HepG2 (cell line): ENCODE data around the gene IFNA7. TPM values are rescaled to one million over a fixed set of nuclear protein-coding genes. Genes with fewer than 3 reads are reported as not detected.

ENCODE experiments used
- ATAC-seq: fragments of 200-7000 bp; cut with Tn5 transposase; 3 replicates; pipeline ENCODE4 v1.9.1; 2020; ENCODE audit warnings: mild to moderate bottlenecking, moderate library complexity
- BruUV-seq: library from RNA; stranded (reverse); fragments of 400-500 nt; replicated peaks from 2 replicates; lab custom pipeline; 2021; lab: Mats Ljungman, UMichigan
- CTCF ChIA-PET: fragments of 300-600 bp; formaldehyde crosslinking; extraction: SDS; loops from one replicate; lab custom pipeline; 2021; ENCODE audit warnings: low total read pairs, inconsistent platforms, low intra/inter-chr PET ratio; lab: Yijun Ruan, JAX
- POLR2A ChIA-PET: fragments of 350-600 bp; sonication (Branson Sonifier 250); formaldehyde crosslinking; loops from one replicate; lab custom pipeline; 2020; ENCODE audit warnings: antibody characterized with exemption, inconsistent platforms; lab: Yijun Ruan, JAX
- DNase-seq: peaks from one replicate; pipeline ENCODE4 v3.0.0-alpha.2; 2015; ENCODE audit warnings: low spot score
- FAIRE-seq: peaks from 3 replicates; lab custom pipeline; 2011; peaks lifted over from hg19 to GRCh38; lab: Jason Lieb, UNC
- H2AFZ ChIP-seq: one replicate; pipeline ENCODE4 v1.6.1; 2011; ENCODE audit warnings: low read length, inconsistent platforms
- H3K27ac ChIP-seq: fragments of 300-600 bp; 3 replicates; pipeline ENCODE4 v1.8.0; 2011; ENCODE audit warnings: mixed run types, mild to moderate bottlenecking, mixed read lengths, low read length, inconsistent platforms; ENCODE audit not compliant: insufficient read depth; ENCODE audit errors: extremely low read length
- H3K27me3 ChIP-seq, 2 experiments: fragments of 200-600 bp in 1 of 2; 2 replicates in 1 of 2; 3 replicates in 1 of 2; pipeline versions ENCODE4 v1.6.0 to v1.8.0; 2011; ENCODE audit warnings: low read length in 2 of 2, mild to moderate bottlenecking in 2 of 2, moderate library complexity in 2 of 2, inconsistent platforms in 1 of 2; ENCODE audit not compliant: insufficient read depth in 2 of 2, control insufficient read depth in 1 of 2
- H3K36me3 ChIP-seq, 2 experiments: fragments of 200-600 bp in 1 of 2; replicated peaks in 1 of 2; 2 replicates in 1 of 2; 3 replicates in 1 of 2; pipeline versions ENCODE4 v1.5.1 to v1.8.0; 2011; ENCODE audit warnings: low read length in 2 of 2, inconsistent platforms in 1 of 2; ENCODE audit not compliant: insufficient read depth in 2 of 2, control insufficient read depth in 1 of 2
- H3K4me1 ChIP-seq: 2 replicates; pipeline ENCODE4 v1.5.1; 2012; ENCODE audit warnings: low read length, inconsistent platforms; ENCODE audit not compliant: insufficient read depth
- H3K4me2 ChIP-seq: 2 replicates; pipeline ENCODE4 v1.6.0; 2011; ENCODE audit warnings: low read depth, low read length, inconsistent platforms
- H3K4me3 ChIP-seq, 3 experiments: fragments of 200-600 bp in 1 of 3; sonication (generic), shearing (Covaris generic) in 1 of 3; replicated peaks in 1 of 3; 2 replicates each; pipeline ENCODE4 v1.5.1; 2011 to 2016; ENCODE audit warnings: low read length in 3 of 3, inconsistent platforms in 2 of 3, low read depth in 2 of 3, mild to moderate bottlenecking in 2 of 3, control low read depth in 1 of 3, mixed read lengths in 1 of 3; ENCODE audit not compliant: insufficient read depth in 1 of 3
- H3K79me2 ChIP-seq: one replicate; pipeline ENCODE4 v1.6.1; 2011; ENCODE audit warnings: low read length, inconsistent platforms; ENCODE audit not compliant: insufficient read depth
- H3K9ac ChIP-seq: 2 replicates; pipeline ENCODE4 v1.6.0; 2011; ENCODE audit warnings: mild to moderate bottlenecking, low read depth, low read length, inconsistent platforms; ENCODE audit not compliant: insufficient read depth
- H3K9me3 ChIP-seq: 2 replicates; pipeline ENCODE4 v1.5.1; 2012; ENCODE audit warnings: mild to moderate bottlenecking, low read length
- H4K20me1 ChIP-seq: 2 replicates; pipeline ENCODE4 v1.6.0; 2011; ENCODE audit warnings: inconsistent platforms, mild to moderate bottlenecking, low read length, moderate library complexity; ENCODE audit not compliant: insufficient read depth
- CEBPB ChIP-seq: IDR thresholded peaks from 2 replicates; pipeline ENCODE4 v1.6.1; 2011; ENCODE audit warnings: low read depth, low read length, improper control_type of control experiment, borderline replicate concordance
- DMTF1 ChIP-seq: sonication (generic); formaldehyde crosslinking; IDR thresholded peaks from 2 replicates; pipeline ENCODE4 v1.4.0; 2020; ENCODE audit warnings: mild to moderate bottlenecking, missing genetic modification reagents
- HOXD1 ChIP-seq: sonication (generic); formaldehyde crosslinking; IDR thresholded peaks from 2 replicates; pipeline ENCODE4 v1.5.0; 2020; ENCODE audit warnings: missing genetic modification reagents
- IRX3 ChIP-seq: sonication (generic); formaldehyde crosslinking; IDR thresholded peaks from 2 replicates; pipeline ENCODE4 v1.8.1; 2023; ENCODE audit warnings: mild to moderate bottlenecking, low read depth, missing genetic modification reagents, borderline replicate concordance
- JARID2 ChIP-seq: sonication (generic); formaldehyde crosslinking; IDR thresholded peaks from 2 replicates; pipeline ENCODE4 v1.8.1; 2023; ENCODE audit warnings: missing genetic modification reagents, inconsistent platforms; ENCODE audit not compliant: insufficient replicate concordance
- MLXIP ChIP-seq: sonication (generic); formaldehyde crosslinking; IDR thresholded peaks from 2 replicates; pipeline ENCODE4 v1.9.0; 2021; ENCODE audit warnings: missing genetic modification reagents, borderline replicate concordance
- SOX5 ChIP-seq: IDR thresholded peaks from 2 replicates; pipeline ENCODE4 v1.6.1; 2016; ENCODE audit warnings: borderline replicate concordance
- ZNF446 ChIP-seq: sonication (generic); formaldehyde crosslinking; IDR thresholded peaks from 2 replicates; pipeline ENCODE4 v1.5.0; 2020; ENCODE audit warnings: mild to moderate bottlenecking, missing genetic modification reagents
- ZNF607 ChIP-seq: sonication (generic); formaldehyde crosslinking; IDR thresholded peaks from 2 replicates; pipeline ENCODE4 v1.5.1; 2020; ENCODE audit warnings: missing genetic modification reagents, mild to moderate bottlenecking, borderline replicate concordance
- ZNF609 ChIP-seq: sonication (generic); formaldehyde crosslinking; IDR thresholded peaks from 2 replicates; pipeline ENCODE4 v1.4.0; 2020; ENCODE audit warnings: mild to moderate bottlenecking, missing genetic modification reagents, borderline replicate concordance
- ZNF883 ChIP-seq: sonication (generic); formaldehyde crosslinking; IDR thresholded peaks from 2 replicates; pipeline ENCODE4 v1.5.1; 2020; ENCODE audit warnings: mild to moderate bottlenecking, missing genetic modification reagents; ENCODE audit errors: not compliant biosample characterization
- WGBS: methylation state at CpG from one replicate; pipeline ENCODE4 v1.1.6; 2017; ENCODE audit warnings: low lambda C conversion rate; 5-methylcytosine and 5-hydroxymethylcytosine counted together
- in situ Hi-C: cut with HindIII; loops from 2 replicates; pipeline ENCODE4 v1.10.0; 2017; ENCODE audit warnings: low pct_unique_long_range_greater_than_20kb; ENCODE audit not compliant: extremely low pct_ligation_motif_present
- intact Hi-C: fragments of 100-400 bp; cut with micrococcal nuclease; formaldehyde crosslinking; loops from one replicate; pipeline ENCODE4 v1.10.0; 2022; ENCODE audit not compliant: unreplicated experiment
- polyA plus RNA-seq, 8 experiments: library from polyadenylated mRNA; depleted of rRNA in 3 of 8; stranded (reverse) in 7 of 8; unstranded in 1 of 8; fragments of >200 nt; fragmentation: Illumina TruSeq in 4 of 8; extraction: Trizol in 4 of 8; gene quantifications; 2 replicates each; pipeline versions ENCODE4 v1.2.1 to v1.2.3, GENCODE V29; 2011 to 2016; ENCODE audit warnings: low read depth in 4 of 8, missing spikeins in 1 of 8, mixed read lengths in 1 of 8; ENCODE audit not compliant: insufficient read depth in 1 of 8
- total RNA-seq, 5 experiments: library from RNA; depleted of rRNA; stranded (reverse); fragments of >200 nt; fragmentation: Illumina TruSeq; extraction: Trizol; gene quantifications; 2 replicates each; pipeline ENCODE4 v1.2.3, GENCODE V29; 2016; ENCODE audit warnings: low read depth in 1 of 5

The IFNA7 gene
- total and polyA plus RNA-seq, 2 of the 13 experiments (the other 11 are each of a cell fraction or from before 2014, with no cell fraction given): not detected

GRCh38 chr9:21210311-21210710, 8.3 kb upstream of the IFNA7 start:
- Histone ChIP-seq H3K36me3 (no peaks in the 10 kb centered on the region), H3K9ac (no peak overlapping the region), H3K27ac (no peak overlapping the region), H2AFZ (no peak overlapping the region), H3K9me3 (no peaks in the 10 kb centered on the region), H3K27me3 (no peaks in the 10 kb centered on the region), H3K79me2 (no peaks in the 10 kb centered on the region), H3K4me3 (no peak overlapping the region), H3K4me2 (no peak overlapping the region), H4K20me1 (no peaks in the 10 kb centered on the region), H3K4me1 (no peaks in the 10 kb centered on the region)
- BruUV-seq: no TSS peak
- ChIA-PET POLR2A (no interaction called here), CTCF (no interaction called here)
- FAIRE-seq (no peak), ATAC-seq (no peak), DNase-seq (no peak)
- intact Hi-C loops (no loop called here), in situ Hi-C loops (no loop called here)
- 0% methylated on average over 4 of the region's 7 CpGs for WGBS
- no peak for TF ChIP-seq SOX5 (CRISPR knock-in tag)
- no peak for TF ChIP-seq DMTF1 (CRISPR knock-in tag)
- no peak for TF ChIP-seq ZNF609 (CRISPR knock-in tag)
- TF ChIP-seq ZNF446 (CRISPR knock-in tag): no peak
- TF ChIP-seq ZNF883: no peak
- TF ChIP-seq ZNF607: no peak
- TF ChIP-seq CEBPB: no peak
- no peak for TF ChIP-seq IRX3 (CRISPR knock-in tag)
- no peak for TF ChIP-seq HOXD1
- TF ChIP-seq MLXIP (CRISPR knock-in tag): no peak
- TF ChIP-seq JARID2 (CRISPR knock-in tag): no peak
